ENCODE results near the gene DUSP9.

Gene DUSP9

GRCh38 chrX:153621949-153622598 lies 24.9 kb upstream of the DUSP9 start:
- no peak for DNase-seq (ENCODE audit: low read depth in 2 of 2)

- no peak for DNase-seq (ENCODE audit: low read depth in 2 of 2)
These were observed 24.2 kb upstream of the DUSP9 start for GRCh38 chrX:153622661-153623309.

DNA sequence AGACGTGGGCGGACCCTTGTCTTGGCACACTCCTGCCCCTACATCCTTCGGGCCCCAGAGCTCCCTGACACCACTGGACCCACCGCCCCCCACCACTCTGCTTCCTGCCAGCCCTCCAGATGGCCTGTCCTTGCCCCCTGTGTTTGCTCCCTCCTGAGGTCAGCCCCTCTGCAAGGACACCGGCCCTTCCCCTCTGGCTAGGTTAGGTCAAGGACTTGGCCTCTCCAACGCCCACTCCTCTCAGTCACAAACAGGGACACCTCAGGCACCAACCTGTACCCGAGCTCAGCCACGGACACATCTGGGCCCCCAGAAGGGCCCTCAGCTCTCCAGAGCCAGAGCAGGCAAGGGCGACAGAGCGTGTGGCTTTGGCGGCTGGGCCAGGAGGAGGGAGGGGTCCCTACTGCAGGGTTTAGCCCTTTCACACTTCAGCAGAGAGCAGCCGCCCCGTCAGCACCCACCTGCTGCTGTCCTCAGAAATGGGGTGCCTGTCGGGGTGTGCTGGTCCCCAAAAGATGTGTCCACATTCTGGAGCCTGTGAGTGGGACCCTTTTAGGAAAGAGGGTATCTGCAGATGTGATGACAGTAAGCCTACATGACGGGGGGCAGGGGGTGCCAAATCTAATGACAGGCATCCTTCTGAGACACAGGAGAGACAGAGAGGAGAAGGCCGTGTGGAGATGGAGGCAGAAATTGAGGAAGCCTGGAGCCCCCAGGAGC lies 23.5 kb upstream of the DUSP9 start:
- DNase-seq (ENCODE audit: low read depth in 2 of 2), result no peak

DNA sequence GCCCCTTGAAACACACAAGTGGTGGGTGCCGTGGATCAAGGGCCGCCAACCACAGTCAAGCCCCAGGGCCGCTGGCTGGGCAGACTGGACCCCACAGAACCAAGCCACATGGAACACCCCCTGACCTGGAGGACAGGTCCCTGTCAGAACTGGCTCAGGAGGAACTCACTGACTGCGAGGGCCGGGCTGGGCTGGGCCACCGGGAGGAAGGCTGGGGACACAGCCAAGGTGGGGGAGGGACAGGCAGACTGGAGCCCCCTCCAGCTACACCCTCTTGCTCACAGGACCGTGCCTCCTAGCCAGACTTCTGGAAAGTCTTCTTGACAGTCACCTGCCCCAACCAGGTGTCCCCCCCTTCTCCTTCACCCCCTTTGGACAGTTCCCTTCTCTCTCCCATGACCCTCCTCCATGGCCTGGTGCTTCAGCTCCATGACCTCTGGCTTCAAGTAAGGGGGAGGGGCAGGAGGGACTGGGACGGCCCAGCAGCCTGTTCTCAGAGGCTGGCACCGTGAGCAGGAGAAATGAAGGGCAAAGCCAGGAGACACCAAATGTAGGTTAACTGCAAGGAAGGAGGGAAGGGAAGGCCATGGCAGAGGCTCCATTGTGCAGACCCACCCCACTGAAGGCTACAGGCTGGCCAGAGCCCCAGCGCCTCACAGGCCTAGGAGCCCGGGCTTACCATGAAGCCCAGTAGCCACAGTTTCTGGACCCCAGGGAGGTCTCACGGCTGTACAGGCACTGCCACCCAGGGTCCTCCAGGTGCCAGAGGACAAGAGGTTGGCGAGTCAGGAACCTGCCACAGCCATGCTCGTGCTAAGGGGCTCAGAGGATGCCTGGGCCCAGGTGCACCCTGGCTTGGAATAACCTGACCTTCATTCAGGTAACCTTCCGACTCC lies 22.6 kb upstream of the DUSP9 start:
- DNase-seq (ENCODE audit: low read depth in 2 of 2), result no peak

DNA sequence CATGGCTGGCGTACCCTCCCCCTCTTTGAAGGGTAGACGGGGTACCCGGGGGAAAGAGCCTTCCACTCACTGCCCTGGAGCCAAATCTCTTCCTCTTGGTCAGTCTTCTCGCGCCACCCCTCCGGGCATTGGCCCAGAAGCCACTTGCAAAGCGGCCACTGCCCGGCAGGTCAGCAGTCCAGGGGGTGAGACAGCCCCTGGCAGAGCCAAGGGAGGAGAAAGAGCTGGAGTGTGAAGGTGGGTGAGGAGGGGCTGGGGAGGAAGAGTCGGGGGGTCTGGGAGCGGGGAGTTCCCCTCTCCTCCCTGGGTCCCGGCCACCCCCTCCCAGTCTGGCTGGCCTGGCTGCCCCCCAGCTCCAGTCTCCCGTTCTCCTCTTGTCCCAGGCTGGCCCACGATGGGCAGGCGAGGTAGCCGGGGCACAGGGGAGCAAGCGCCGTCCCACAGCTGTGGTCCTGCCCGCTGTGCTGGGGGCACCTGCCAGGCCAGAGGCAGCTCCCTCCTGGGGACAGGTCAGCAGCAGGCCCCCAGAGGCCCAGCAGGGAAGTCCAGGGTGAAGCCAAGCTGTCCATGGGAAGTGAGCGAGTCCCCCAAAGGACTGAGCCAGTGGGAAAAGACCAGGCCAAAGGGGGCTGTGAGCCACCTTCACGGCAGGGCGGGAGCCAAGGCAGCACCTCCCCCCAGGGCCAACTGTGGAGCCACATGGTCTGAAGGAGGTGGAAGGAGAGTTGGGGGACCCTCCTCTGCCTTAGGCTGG lies 21.6 kb upstream of the DUSP9 start:
- no peak for DNase-seq (ENCODE audit: low read depth in 2 of 2)

DNA sequence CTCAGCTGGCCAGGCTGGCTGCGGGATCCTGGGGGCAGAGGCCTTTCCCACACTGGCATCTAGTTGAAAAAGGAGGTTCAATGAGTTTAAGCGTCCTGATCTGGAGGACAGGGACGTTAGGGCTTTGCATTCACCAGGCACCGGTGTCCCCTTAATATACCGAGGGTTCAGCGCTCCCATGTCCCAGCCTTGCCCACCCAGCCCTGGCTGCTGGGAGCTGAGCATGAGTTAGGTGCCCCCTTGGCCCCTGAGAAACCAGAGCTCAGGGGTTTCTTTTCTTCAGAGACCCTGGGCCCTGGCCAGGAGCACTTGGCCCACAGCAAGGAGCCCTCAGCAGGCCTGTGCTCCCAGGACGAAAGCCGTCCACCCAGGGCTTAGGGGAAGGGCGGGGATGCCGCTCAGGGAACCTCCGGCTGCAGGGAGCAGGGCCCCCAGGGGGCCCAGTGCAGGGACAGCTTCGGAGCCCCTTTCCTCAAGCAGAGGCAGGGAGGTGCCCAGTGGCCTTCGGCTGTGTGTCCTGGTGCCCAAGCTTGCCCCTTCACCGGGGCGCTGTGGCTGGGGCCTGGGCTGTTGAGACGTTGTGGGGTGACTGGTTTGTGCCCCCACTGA lies 20.9 kb upstream of the DUSP9 start:
- no peak for DNase-seq (ENCODE audit: low read depth in 2 of 2)

DNA sequence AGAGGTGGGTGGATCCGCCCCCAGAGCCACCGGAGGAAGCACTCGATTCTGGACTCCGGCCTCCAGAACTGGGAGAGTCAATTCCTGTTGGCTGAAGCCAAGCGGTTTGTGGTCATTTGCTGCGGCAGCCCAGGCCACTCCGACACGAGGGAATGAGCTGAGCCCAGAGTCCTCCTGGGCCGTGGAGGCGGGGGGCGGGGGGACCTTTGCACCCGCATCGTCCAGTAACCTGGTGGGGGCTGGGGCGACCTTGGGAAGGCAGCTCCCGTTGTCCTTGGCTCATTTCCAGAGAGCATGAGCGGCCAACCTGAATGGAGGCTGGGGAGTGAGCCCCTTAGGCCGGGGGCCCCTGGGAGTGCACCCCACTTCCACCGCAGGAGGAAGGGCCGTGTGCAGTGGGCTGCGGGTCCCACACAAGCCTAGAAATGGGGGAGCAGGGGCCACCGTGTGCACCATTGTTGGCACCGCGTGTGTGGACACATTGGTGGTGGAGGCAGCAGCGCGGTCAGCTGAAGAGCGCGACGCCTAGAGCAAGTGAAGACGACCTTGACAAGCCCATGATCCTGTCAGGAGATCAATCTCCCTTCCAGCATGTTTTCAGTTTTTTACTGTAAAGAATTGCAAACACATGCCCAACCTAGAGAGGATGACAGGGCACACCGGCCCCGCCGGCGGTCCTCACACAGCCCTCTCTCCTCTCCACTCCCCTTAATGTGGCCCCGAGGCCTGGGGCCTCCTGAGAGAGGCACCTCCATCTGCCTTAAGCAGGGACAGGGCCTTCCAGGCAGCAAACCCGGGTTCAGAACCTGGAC lies 19.9 kb upstream of the DUSP9 start:
- DNase-seq (ENCODE audit: low read depth in 2 of 2), result no peak

GRCh38 chrX:153627675-153628111 lies 19.3 kb upstream of the DUSP9 start:
- DNase-seq (ENCODE audit: low read depth in 2 of 2), result no peak

DNA sequence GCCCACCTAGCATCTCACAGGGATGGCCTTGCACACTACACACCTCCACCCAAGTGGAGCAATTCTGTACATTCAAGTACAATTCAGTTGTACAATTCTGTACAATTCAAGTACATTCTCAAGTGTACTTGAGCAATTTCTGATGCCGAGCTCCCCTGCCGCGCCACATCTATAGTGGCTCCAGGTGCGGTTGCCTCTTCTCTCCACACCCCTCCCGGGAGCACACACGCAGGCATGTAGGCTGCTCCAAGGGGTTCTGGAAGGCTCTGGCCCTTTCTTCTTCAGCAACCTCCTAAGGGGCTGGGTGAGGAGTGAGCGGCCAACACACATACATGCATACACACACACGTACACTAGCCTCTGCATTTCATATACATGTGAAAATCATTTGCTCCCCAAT lies 18.9 kb upstream of the DUSP9 start:
- no peak for DNase-seq (ENCODE audit: low read depth in 2 of 2)

DNA sequence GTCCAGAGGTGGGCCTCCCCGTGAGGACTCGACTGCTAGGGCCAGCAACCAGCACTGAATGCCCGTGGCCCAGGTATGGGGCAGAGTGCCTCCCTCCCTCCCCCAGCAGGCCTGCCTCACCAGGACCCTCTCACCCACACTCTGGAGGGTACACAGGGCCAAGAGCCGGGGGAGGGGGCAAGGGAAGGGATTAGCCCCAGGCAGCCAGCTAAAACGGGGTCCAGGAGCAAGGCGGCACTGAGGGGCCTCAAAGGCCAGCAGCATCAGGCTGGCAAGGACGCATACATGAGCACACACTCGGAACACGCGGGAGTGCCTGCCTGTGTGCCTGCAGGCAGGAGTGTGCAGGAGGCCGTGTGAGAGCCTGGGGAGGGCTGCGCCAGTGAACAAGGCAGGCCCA lies 18.3 kb upstream of the DUSP9 start:
- DNase-seq (ENCODE audit: low read depth in 2 of 2), result no peak

DNA sequence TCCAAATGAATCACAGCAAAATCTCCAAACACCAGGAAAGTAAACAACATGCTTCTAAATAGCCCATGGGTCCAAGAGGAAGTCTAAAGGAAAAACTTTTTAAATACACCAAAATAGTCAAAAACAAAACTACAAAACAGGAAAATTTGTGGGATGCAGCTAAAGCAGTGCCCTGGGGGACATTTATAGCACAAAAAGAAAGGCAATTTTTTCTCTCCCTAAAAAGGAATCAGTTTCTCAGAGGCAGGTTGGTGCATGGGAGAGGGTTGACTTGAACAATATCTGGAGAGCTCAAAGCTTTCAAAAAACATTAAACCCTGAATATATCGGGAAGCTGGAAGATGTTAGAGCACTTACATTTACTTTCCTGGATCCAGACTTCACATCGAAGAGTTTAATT lies 15.7 kb upstream of the DUSP9 start:
- no peak for DNase-seq (ENCODE audit: low read depth in 2 of 2)

- DNase-seq (ENCODE audit: low read depth in 2 of 2), result no peak
These were observed 15.0 kb upstream of the DUSP9 start for GRCh38 chrX:153631907-153632594.

DNA sequence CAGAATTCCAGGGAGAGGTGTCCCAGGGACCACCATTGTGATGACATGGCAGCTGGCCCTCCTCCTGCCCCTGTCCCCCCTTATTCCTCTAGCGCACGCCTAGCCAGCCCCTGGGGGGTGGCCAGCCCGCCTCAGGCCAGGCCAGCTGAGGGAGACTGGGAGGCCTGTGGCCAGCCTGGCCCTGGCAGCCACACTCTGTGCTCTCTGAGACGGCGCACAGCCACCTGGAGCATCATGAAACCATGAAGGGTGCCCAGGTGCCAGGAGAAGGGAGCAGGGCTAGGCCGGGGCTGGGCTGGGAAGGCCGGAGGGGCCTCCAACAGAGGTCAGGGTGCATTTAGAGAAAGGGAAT lies 14.4 kb upstream of the DUSP9 start:
- no peak for DNase-seq (ENCODE audit: low read depth in 2 of 2)

GRCh38 chrX:153633048-153633447 lies 14.0 kb upstream of the DUSP9 start:
- DNase-seq (ENCODE audit: low read depth in 2 of 2), result no peak

DNA sequence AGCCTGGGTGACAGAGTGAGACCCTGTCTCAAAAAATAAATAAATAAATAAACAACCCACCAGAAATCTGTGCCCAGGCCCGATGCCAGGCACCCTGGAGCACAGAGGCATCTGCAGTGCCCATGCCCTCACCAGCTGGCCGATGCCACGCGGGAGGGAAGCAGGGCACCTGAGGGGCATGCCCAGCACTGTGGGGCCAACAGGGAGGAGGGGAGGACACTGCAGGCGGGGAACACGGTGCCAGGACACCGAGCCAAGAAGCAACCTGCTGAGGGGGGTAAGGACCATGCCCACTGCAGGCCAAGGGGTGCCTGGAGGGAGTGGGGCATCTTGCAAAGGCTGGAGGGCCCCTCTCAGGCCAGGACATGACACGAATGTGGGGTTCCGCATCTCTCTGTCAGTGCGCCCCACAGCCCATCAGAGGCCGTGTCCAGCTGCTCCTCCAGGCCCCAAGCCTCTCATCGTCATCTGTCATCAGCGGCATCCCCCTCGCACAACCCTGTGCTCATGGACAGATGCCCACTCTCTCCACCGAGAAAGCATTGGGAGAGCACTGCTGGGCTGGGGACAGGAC lies 13.3 kb upstream of the DUSP9 start:
- DNase-seq (ENCODE audit: low read depth in 2 of 2), result no peak

DNA sequence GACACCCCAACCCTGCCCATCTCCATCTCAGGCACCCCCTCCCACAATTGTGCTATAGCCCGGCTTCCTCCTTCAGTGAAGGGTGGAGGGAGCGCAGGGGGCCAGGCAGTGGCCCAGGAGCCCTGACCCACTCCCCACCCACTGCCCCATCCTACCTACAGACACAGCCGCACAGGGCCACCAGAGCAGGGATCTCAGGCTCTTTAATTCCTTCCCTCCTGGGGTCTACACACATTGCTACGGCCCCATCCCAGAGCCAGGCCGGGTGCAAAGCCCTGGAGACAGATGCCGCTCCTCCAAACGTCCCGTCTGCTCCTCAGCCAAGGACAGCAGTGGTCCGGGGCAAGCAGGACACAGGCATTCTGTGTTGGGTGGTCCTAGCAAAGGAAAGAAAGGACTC lies 12.8 kb upstream of the DUSP9 start:
- no peak for DNase-seq (ENCODE audit: low read depth in 2 of 2)

DNA sequence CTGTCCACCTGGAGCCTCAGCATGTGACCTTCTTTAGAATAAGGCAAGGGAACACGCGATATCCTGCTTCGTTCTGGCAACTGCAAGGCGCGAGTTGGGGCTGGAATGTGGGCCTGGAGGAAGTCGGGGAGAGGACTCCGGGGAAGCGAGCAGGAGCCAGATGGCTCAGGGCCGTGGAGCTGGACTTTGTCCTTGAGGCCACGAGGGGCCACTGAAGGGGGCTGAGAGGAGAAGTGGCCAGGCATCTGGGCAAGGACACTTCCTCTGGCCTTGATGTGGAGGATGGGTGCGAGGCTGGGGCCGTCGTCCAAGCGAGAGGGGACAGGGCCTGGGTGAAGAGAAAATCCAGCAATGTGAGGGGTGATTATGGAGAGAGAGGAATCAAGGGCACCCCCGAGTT lies 12.2 kb upstream of the DUSP9 start:
- no peak for DNase-seq (ENCODE audit: low read depth in 2 of 2)

GRCh38 chrX:153635388-153635787 lies 11.6 kb upstream of the DUSP9 start:
- no peak for DNase-seq (ENCODE audit: low read depth in 2 of 2)
